Activated CD8-positive, alpha-beta memory T cell treated with anti-CD3 and anti-CD28 coated beads, Interleukin-2, amount 50 U/mL, for 24 hours (primary cell): ENCODE measurements around the gene MRGPRD.

Experiments used
- DNase-seq: peaks from one replicate; pipeline ENCODE4 v3.0.0-alpha.2; 2020; ENCODE audit errors: extremely low read depth

Gene MRGPRD, protein sequence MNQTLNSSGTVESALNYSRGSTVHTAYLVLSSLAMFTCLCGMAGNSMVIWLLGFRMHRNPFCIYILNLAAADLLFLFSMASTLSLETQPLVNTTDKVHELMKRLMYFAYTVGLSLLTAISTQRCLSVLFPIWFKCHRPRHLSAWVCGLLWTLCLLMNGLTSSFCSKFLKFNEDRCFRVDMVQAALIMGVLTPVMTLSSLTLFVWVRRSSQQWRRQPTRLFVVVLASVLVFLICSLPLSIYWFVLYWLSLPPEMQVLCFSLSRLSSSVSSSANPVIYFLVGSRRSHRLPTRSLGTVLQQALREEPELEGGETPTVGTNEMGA

DNA sequence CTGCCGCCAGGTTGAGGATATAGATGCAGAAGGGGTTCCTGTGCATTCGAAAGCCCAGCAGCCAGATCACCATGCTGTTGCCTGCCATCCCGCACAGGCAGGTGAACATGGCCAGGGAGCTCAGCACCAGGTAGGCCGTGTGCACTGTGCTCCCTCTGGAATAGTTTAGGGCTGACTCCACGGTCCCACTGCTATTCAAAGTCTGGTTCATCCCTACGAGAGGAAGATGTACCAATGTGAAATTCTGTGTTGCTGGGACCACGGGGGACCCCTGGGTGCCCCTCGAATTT is at the start of gene MRGPRD:
Gene MRGPRD (minus strand): TSS at position 211 of the 290 bp plus-strand sequence. CDS start 0 bp downstream, at position 211.
- no peak for DNase-seq

DNA sequence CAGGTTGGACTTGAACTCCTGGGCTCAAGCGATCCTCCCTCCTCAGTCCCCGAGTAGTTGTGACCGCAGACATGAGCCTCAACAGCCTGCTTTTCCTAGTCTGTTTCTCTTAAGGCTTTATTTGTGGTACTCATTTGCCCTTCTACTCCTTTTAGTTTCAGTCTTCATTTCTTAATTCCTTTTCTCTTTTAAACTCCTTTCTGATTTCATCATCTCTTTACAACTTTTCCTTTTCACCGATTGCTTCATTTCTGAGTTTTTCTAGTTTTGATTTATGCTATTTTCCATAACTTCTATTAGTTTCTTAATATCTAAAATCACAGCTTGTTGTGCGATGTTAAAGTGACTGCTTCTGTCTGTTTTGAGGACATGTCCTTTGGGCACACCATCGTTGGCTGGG is 49.5 kb upstream of the MRGPRD start:
- DNase-seq, result no peak

DNA sequence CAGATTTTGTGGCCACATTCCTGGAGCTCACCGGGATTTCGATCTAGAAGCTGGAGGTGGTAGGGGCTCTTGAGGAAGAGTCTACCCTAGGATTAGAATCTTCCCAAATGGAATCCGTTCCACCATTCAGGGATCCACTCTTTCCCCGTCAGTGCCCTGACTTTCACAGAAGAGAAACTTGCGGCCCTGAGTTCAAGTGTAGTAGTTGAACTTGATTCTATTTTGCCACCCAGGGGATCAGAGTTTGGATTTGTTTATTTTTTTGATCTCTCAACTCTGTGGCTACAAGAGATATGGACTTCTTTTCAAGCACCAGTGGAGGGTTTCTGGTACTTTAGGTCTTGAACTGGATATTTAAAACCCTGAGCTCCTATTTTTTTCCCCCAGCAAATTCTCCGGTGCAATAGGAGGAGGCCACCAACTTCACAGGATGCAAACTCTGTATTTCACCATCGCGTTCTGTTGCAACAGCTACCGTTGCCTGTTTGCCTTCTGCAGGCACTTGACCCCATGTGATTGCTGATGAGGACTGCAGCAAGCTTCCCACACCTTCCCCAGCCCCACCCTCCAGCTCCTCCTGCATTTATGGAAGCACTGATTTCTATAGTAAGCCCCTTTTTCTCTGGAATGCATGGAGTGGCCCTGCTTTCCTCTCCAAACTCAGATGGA is 47.1 kb upstream of the MRGPRD start:
- no peak for DNase-seq

DNA sequence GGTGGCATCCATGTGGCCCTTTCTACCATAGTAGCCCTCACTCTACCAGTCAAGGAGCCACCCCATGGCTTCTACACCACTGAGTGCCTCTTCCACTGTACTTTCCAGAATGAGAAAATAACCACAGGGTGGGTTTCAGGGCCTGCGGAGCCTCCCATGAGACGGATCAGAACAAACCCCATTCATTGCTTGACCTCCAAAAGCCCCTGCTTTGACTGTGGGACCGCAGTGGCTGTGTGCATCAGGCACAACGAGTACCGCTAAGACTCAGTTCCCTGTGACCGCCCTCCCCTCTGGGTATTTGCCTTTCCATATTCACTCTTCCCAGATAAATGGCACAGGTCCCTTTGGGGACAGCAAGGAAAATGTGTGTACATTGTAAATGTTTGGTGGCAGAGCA is 43.7 kb upstream of the MRGPRD start:
- DNase-seq, result no peak

DNA sequence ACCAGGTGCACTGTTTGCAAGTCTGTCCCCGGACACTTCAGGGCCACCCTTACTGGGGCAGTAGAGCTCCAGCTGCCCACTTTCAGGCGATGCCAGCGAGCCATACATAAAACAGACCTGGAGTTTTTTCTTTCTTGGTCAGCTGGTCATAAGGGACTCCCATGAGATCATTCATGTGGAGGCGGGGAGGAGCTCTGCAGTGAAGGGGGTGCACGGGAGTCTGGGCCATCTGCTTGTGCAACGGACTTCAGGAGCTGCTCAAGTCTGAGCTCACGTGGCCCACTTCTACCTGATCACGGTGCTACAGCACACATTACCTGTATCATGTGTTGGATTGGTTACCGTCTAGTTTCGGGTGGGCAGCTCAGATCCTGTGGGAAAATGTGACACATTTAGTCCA is 41.5 kb upstream of the MRGPRD start:
- no peak for DNase-seq

DNA sequence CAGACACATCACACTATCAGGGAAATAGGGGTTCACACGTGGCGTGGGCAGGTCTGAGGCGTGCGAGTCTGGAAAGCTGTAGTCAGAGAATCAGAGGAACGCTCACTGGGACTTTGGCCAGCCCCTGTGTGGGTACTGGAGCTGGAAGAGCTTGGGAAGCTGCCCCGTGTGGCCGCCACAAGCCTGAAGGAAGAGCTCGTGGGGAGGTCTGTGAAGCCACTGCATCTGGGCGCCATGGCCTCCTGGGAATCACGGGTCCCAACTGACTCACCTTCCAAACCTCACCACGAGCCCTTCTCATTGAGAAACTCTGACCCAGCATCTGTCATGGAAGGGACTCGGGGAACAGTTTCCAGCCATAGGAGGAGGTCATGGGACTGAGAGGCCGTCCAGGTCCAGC is 38.1 kb upstream of the MRGPRD start:
- no peak for DNase-seq

DNA sequence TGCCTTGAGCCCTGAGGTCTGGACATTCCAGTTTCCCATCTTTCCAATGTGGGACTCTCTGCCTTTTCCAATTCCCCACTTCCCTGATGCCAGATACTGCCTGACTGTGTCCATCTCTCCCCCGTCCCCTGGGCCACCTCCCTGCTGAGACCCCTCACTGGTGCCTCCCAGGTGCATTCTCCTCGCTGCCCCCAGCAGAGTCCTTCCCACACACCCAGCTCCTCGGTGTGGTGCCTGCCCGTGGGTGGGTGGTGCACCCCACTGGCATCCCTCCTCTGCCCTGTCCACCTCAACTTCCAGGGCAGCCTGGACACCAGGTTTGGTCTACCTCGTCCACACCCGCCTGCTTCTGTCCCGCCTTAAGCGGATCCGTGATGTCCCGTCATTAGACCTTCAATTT is 37.2 kb upstream of the MRGPRD start:
- DNase-seq, result no peak

DNA sequence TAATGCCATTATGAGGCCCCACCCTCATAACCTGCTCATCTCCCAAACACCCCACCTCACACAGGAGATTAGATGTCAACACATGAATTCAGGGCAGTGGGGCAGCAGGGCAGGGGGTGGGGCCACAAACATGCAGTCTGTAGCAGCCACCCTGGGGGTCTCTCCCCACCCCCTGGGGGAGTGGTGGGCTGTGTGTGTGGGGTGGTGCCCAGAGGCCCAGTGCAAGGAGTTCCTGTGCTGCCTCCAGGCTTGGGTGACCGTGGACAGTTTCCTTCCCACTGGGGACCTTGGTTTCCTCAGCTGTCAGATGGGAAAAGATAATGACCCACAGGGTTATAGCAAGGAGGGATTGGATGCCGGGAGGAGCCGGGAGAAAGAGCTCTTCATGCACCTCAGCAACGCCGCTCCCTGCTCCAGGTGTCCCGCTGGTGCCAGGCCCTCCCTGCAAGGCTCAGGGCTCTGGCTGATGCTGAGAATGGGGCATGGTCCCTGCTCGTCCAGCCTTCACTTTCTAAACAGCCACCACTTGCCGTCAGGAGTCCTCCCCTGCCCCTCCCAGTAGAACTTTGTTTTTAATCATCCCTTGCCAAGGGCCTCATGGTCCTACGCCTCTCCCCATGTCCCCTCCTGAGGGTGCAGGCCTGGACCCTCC is 34.2 kb upstream of the MRGPRD start:
- DNase-seq, result no peak

DNA sequence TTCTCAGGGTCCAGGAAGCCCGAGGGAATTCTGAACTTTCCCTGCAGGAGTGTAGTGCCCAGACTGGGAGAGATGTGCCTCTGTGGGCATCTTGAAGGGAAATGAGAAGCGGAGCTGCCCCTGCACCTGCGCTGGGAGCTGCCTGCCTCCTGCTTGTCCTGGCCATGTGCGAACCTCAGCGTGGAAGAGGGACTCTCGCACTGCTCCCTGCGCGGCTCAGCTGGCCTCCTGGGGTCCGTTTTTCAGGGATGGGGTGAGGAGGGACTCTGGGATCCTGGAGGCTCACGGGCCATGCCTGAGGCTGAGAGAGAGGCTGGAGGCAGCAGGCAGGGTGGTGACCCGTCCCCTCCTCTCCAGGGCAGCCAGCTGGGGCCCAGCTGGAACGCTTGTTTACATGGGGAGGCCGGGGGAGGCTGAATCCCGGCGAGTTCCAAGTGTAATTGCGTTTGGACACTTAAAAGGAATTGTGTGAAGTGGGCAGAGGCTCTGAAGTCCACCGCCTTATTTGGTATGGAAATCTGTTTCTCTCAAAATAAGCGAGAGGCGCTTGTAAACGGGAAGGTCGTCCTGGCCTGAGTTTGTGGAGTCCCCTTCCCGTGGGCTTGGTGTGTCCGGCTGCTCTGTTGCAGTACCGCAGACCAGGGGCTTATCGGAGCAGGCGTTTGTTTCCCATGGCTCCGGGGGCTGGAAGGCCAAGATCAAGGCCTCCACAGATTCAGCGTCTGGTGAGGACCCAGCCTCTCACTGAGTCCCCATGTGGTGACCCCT is 33.5 kb upstream of the MRGPRD start:
- DNase-seq, result no peak

DNA sequence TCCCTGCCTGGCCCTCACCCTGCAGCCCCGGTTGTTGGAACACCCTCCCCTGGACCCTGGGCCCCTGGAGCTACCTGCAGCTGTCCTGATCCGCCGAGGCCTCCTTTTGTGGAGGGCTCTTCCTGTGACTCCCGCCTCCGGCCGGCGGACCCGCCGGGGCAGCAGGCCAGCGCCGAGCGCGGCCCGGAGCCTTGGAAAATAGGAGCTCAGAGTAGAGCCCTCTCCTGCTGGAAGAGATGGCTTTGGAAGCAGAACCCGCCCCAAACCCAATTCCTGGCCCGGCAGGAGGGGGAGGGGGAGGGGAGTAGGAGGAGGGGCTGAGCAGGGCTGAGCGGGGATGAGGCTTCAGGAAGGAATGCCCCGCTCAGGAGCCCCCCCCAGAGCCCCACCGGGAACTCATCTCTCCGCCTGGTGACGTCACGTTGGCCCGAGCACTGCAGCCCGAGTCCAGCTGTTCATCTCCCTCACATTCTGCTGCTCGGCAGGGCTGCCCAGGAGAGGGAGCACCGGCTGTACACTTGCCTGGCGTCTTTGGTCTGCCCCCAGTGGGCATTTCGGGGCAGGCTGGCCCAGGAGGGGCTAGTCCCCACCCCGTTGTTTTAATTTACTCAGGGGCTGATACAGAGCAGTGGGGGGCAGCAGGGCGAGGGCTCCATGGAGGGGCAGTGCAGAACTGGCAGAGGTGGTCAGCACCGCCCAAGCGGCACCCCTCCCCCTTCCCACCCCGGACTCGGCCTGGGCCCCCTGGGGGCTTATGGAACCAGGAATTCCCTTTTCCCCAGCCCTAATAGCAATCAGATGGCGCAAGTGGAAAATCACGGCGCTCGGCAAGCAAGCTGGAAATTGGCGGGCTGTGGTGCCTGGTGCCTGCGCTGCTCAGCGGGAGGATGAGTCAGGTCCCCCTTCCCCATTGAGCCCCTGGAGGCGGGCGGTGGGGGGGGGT is 32.5 kb upstream of the MRGPRD start, which contains the start of gene MRGPRF:
Gene MRGPRF (minus strand): TSS at position 238 of the 943 bp plus-strand sequence. CDS start 3,345 bp downstream, outside the sequence.
- DNase-seq, result no peak

DNA sequence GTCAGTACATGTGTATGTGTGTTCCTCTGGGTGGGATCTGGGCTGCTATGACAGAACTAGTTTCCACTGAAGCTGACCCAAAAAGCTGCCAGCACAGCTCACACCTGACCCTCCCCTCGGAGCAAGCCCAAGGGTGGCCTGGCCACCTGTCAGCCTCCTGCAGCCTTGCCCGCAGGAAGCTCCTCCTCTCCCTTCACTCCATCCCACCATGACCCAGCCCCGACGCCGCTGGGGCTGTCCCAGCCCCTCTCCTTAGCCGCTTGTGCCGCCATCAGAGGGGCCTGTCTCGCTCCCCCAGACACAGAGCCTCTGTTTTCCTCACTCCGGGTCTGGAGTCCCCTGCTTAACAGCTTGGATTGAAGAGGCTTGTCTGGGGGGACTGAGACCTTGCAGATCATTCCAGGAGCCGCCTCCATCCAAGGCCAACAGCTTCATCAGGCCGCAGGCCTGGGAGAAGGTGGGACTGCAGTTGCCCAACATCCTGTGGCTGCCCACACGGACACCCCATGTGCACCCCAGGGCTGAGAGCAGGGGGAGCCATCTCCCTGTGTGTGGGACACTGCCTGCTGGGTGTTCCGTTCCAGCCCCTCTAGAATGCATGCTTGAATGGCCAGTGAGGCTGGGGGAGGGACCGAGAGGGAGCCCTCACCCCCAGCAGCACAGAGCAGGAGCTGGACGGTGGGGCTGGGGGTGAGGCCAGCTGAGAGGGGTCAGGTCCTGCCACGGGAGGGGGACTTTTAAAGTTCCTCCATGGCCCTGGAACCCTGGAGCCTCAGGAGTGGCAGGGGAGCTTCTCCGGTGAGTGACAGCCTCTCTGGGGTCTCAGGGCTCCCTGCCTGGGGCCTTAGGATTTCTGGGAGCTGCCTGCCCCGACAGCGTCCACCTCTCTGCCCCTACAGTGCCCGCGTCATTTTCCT is 31.6 kb upstream of the MRGPRD start:
- DNase-seq, result no peak

DNA sequence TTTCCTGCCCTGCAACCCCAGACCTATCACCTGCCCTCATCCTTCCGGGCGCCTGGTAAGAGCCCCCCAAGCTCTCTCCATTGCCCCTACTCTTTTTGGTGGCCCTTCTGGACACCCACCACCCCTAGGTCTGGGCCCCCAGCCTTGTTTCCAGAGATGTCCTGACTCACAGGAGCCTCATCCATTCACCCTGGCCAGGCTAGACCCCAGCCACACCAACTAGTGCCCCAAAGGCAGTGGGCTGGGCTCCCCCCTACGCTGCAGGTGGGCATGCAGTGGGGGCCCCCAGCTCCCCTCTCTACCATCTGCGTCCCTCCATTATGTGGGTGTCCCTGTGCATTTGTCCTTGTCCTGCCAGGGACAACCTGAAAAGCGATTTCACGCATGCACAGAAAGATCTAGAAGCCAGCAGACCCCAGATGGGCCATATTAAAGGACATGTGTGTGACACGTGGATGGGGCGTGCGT is 30.9 kb upstream of the MRGPRD start:
- DNase-seq, result no peak

DNA sequence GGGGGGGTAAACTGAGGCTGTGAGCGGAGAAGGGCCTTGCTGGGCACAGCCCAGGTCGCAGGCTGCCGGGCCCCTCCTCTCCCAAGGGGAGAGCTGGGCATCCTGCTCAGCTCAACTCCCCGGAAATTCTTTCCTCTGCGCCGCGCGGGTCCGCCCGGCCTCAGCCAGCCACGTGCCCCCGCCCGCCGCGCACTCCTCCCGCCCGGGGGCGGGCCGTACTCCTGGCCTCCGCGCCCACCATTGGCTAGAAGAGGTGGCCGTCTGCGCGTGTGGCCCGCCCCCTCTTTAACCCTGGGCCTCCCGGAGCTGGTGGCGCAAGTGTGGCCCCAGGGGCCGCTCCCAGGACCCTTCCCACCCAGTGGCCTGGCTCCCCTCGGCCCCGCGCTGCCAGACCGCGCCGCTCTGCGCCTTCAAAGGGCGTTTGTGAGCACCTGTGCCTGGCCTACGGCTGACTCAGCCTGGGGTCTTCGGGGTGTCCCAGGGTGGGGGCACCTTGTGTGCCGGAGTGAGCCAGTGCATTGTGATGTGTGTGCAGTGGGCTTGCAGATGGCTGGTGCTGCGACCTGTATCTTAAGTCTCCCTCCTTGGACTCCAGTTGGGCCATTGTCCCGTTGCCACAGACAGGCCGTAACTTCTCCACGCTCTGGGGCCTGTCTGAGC is 30.3 kb upstream of the MRGPRD start:
- no peak for DNase-seq

DNA sequence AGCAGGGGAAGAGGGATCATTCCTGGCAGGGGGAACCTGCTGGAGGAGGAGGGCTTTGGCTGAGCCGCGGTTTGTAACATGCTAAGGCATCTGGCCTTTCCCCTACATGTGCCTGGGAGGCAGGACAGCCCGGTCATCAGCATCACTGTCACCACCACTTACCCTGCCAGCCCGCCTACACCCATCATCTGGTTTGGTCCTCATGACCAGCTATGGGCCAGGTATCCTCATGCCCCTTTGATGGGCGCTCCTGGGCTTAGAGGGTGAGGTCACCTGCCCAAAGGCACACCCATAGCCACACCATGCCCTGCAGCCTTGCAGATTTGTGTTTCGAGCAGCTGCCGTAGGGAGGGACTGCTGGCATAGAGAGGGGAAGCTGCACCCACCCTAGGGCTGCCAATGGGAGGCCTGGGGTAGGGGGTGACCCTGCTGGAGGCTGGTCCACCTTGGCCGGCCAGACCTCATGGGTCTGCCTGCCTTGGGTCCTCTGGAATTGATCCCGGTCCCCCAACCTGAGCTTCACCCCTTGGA is 29.6 kb upstream of the MRGPRD start:
- no peak for DNase-seq

DNA sequence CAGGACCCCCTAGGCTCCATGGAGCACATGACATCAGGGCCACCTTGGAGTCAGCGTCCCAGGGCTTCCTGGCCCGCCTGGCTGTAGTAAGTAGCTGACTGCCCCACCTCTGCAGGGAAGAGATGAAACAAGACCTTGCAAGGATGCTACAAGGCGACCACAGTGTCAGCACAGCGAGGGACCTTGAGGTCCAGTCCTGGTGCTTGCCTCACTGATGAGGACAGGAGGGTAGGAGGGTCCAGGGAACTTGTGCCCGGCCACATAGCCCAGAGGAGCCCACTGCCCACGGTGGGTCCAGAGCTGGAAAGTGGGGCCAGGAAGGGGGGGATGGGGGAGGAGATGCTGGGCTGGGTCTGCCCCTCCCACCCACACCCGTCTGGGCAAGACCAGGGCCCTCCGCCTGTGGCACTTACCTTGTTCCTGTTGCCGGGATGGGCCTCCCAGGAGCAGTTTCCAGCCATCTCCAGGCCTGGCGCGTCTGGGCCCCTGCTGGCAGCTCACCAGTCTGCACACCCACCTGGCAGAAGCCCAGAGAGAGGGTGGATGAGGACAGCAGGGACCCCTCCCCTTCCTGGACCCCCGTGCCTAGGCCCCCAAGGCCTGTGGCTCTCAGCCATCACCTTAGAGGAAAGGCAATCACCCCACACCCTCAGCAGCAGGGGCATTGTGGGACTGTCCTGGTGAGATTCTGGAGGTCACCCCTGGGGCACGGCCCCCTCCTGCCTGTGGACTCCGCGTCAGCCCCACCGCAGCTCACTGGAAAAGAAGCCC is 28.8 kb upstream of the MRGPRD start:
- DNase-seq, result no peak

DNA sequence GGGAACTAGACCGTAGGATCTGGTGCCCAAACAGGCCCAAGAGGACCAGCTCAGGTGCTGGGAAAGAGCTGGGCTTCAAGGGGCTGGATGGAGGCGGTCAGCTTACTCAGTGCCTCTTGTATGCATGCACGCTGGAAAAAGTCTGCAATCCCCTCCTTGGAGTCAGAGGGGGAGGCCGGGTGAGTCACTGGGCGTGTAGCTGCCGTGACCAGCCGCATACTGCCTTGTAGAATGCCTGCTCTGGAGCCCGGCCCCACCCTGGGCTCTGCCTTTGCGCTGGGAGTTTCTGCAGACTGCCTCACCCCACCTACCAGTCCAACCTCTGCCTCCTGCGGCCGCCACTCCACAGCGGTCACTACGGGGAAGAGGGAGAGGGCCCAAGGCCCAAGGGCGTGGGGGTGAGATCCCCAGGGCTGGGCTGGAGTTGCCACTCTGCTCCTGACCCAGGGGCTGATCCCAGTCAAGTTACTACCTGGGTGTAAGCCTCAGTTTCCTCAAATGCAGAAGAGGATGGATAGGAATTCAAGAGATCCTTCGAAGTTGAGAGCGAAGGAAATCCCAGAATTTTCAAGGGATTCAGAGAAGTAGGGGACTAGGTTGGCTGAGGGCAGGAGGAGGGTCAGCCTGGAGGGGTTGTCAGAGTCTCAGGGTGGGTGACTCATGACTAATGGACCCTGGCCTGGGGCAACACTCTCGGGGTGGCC is 28.1 kb upstream of the MRGPRD start:
- DNase-seq, result no peak

DNA sequence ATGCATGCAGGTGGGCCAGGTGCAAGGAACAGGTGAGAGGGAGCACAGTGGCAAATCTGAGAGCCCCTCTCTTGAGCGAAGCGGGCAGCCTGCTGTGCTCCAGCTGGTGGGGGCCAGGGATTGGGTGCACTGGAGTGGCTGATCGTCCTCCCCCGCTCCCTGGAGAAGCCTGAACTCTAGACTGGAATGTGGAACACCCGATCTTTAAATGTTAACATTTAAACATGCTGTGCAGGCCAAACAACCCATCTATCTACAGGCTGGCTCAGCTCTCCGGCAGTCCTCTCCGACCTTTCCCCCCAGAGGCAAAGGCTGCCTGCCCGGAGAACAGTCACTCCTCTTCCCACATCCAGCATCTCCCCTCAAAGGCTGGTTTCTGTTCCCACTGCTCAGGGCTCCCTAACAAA is 27.2 kb upstream of the MRGPRD start:
- DNase-seq, result no peak

DNA sequence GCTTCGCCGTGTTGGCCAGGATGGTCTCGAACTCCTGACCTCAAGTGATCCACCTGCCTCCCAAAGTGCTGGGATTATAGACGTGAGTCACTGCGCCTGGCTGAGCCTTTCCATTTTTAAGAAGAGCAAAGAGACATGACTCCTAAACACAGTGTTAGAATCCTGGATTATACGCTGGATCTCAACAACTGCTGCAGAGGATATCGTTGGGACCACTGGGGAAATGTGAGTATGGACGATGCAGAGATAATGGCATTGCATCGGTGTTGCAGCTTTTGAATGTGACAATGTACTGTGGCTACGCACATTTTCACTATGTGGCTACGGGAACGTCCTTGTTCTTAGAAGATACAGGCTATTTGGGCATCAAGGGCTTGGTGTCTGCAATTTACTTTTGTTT is 26.0 kb upstream of the MRGPRD start:
- no peak for DNase-seq
